Gastroesophageal sphincter (tissue), 3 donors: ENCODE data around the gene NRXN2.

Experiments
- POLR2A ChIP-seq, 2 donors: fragments of 450-650 bp; IDR thresholded peaks; one replicate each; pipeline ENCODE4 v1.6.1; 2017; ENCODE audit warnings: antibody characterized with exemption in 2 of 2, mild to moderate bottlenecking in 2 of 2, moderate library complexity in 1 of 2
- TF ChIP-seq, protein P1 (sequence below), 4 experiments: fragments of 200-600 bp in 2 of 4; fragments of 450-650 bp in 2 of 4; sonication (generic) in 1 of 4; IDR thresholded peaks; one replicate each; pipeline ENCODE4 v1.5.1; 2017 to 2019; ENCODE audit warnings: antibody characterized with exemption in 4 of 4, mild to moderate bottlenecking in 2 of 4, moderate library complexity in 2 of 4

DNA sequence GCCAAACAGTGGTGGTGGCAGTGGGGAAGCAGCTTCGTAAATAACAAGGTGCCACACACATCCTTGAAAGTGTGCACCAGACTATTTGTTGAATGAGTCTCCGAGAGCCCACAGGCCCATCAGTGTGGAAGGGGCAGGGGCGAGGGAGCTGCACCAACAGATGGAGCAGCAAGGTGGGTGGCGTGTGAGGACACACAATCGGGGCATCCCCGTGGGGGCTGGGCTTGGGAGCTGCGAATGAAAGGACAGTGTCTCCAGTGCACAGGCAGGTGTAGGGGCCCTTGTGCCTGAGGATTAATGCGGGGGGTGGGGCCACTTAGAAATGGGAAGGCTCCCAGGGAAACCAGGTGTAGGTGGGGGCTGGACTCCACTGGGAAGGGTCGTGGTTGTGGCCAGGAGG lies 2.8 kb downstream of the NRXN2 start:
- TF ChIP-seq, protein P1, sequence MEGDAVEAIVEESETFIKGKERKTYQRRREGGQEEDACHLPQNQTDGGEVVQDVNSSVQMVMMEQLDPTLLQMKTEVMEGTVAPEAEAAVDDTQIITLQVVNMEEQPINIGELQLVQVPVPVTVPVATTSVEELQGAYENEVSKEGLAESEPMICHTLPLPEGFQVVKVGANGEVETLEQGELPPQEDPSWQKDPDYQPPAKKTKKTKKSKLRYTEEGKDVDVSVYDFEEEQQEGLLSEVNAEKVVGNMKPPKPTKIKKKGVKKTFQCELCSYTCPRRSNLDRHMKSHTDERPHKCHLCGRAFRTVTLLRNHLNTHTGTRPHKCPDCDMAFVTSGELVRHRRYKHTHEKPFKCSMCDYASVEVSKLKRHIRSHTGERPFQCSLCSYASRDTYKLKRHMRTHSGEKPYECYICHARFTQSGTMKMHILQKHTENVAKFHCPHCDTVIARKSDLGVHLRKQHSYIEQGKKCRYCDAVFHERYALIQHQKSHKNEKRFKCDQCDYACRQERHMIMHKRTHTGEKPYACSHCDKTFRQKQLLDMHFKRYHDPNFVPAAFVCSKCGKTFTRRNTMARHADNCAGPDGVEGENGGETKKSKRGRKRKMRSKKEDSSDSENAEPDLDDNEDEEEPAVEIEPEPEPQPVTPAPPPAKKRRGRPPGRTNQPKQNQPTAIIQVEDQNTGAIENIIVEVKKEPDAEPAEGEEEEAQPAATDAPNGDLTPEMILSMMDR (IDR thresholded peaks at IDR 0.05), result no peak
- no peak for TF ChIP-seq POLR2A (IDR thresholded peaks at IDR 0.05)
